ENCODE results near the gene SPATA2. TPM values are rescaled to one million over a fixed set of nuclear protein-coding genes. Genes with fewer than 3 reads are reported as not detected.
"Not testable (repeated sequence)": the region's sequence is repeated elsewhere in the genome, so short reads cannot be mapped to it uniquely, and the experiment has no call there.

The SPATA2 gene
- total RNA-seq, 2 experiments from 2014 or later, result 7.6 to 7.7 TPM

- not testable (repeated sequence) for DNase-seq
- H3K36me3 Mint-ChIP-seq (ENCODE audit: low read depth), result peaks cover 37% of the 10 kb centered on the region
- CTCF ChIA-PET, result interaction anchor here (1.9 kb wide), 1 partner anchor 15 kb away, joined by 8 read pairs; no protein-coding TSS in a partner anchor
Observed at GRCh38 chr20:49861232-49861631, 54.1 kb downstream of the SPATA2 start.

GRCh38 chr20:49859807-49860206, 55.5 kb downstream of the SPATA2 start:
- CTCF ChIA-PET, result interaction anchor here (0.9 to 1.2 kb wide), 4 partner anchors 11 to 212 kb away, joined by 3 to 4 read pairs (median 4); no protein-coding TSS in a partner anchor
- no peak overlapping the region for H3K27ac Mint-ChIP-seq
- DNase-seq, result no peak
- H3K27me3 Mint-ChIP-seq (ENCODE audit: low read depth), result no peaks in the 10 kb centered on the region
- no peak for ATAC-seq
- no peak overlapping the region for H3K4me3 Mint-ChIP-seq
- peaks cover 8% of the 10 kb centered on the region for H3K4me1 Mint-ChIP-seq (ENCODE audit: low read depth)
- peaks cover 38% of the 10 kb centered on the region for H3K36me3 Mint-ChIP-seq (ENCODE audit: low read depth)
- POLR2A ChIA-PET, result no interaction called here
- H3K9me3 Mint-ChIP-seq (ENCODE audit: insufficient read depth), result no peaks in the 10 kb centered on the region

More at GRCh38 chr20:49861232-49861631, 54.1 kb downstream of the SPATA2 start:
- H3K27ac Mint-ChIP-seq, result peak overlapping the region; percentile 35
- POLR2A ChIA-PET; H3K9me3 Mint-ChIP-seq (ENCODE audit: insufficient read depth); H3K27me3 Mint-ChIP-seq (ENCODE audit: low read depth); H3K4me3 Mint-ChIP-seq; ATAC-seq; H3K4me1 Mint-ChIP-seq (ENCODE audit: low read depth): not testable (repeated sequence)

GRCh38 chr20:49859011-49859410, 56.3 kb downstream of the SPATA2 start:
- CTCF ChIA-PET, result interaction anchor here (0.9 to 1.2 kb wide), 3 partner anchors 11 to 212 kb away, joined by 3 to 4 read pairs (median 4); no protein-coding TSS in a partner anchor
- Mint-ChIP-seq H3K27ac (no peak overlapping the region), H3K4me3 (no peak overlapping the region), H3K27me3 (ENCODE audit: low read depth) (no peaks in the 10 kb centered on the region), H3K36me3 (ENCODE audit: low read depth) (peaks cover 31% of the 10 kb centered on the region), H3K9me3 (ENCODE audit: insufficient read depth) (no peaks in the 10 kb centered on the region), H3K4me1 (ENCODE audit: low read depth) (peaks cover 12% of the 10 kb centered on the region)
- ATAC-seq, result no peak
- no peak for DNase-seq
- POLR2A ChIA-PET, result no interaction called here

GRCh38 chr20:49858076-49858585, 57.2 kb downstream of the SPATA2 start:
- ATAC-seq (no peak), DNase-seq (no peak)
- POLR2A ChIA-PET, result no interaction called here
- no peaks in the 10 kb centered on the region for H3K9me3 Mint-ChIP-seq (ENCODE audit: insufficient read depth)
- no peak overlapping the region for H3K27ac Mint-ChIP-seq
- H3K27me3 Mint-ChIP-seq (ENCODE audit: low read depth), result no peaks in the 10 kb centered on the region
- peaks cover 35% of the 10 kb centered on the region for H3K36me3 Mint-ChIP-seq (ENCODE audit: low read depth)
- H3K4me1 Mint-ChIP-seq (ENCODE audit: low read depth), result peaks cover 12% of the 10 kb centered on the region
- H3K4me3 Mint-ChIP-seq, result no peak overlapping the region
- CTCF ChIA-PET, result interaction anchor here (1.0 to 4.8 kb wide), 2 partner anchors 12 to 14 kb away, joined by 4 to 31 read pairs; no protein-coding TSS in a partner anchor

GRCh38 chr20:49856904-49857303, 58.4 kb downstream of the SPATA2 start:
- no peak for ATAC-seq
- DNase-seq, result no peak
- ChIA-PET POLR2A (no interaction called here), CTCF (interaction anchor here (1.4 to 4.8 kb wide), 4 partner anchors 11 to 246 kb away, joined by 3 to 31 read pairs (median 5); no protein-coding TSS in a partner anchor)
- no peak overlapping the region for H3K27ac Mint-ChIP-seq
- H3K36me3 Mint-ChIP-seq (ENCODE audit: low read depth), result peaks cover 31% of the 10 kb centered on the region
- H3K4me1 Mint-ChIP-seq (ENCODE audit: low read depth), result peaks cover 12% of the 10 kb centered on the region
- H3K27me3 Mint-ChIP-seq (ENCODE audit: low read depth), result no peaks in the 10 kb centered on the region
- no peak overlapping the region for H3K4me3 Mint-ChIP-seq
- H3K9me3 Mint-ChIP-seq (ENCODE audit: insufficient read depth), result no peaks in the 10 kb centered on the region

GRCh38 chr20:49854190-49854875, 61.0 kb downstream of the SPATA2 start:
- Mint-ChIP-seq H3K9me3 (ENCODE audit: insufficient read depth) (no peaks in the 10 kb centered on the region), H3K27me3 (ENCODE audit: low read depth) (no peaks in the 10 kb centered on the region), H3K4me1 (ENCODE audit: low read depth) (peaks cover 13% of the 10 kb centered on the region), H3K27ac (peak overlapping the region; percentile 65), H3K36me3 (ENCODE audit: low read depth) (peaks cover 27% of the 10 kb centered on the region), H3K4me3 (no peak overlapping the region)
- no peak for DNase-seq
- CTCF ChIA-PET, result interaction anchor here (4.8 kb wide), 1 partner anchor 8 kb away, joined by 31 read pairs; no protein-coding TSS in a partner anchor
- no peak for ATAC-seq
- POLR2A ChIA-PET, result no interaction called here

GRCh38 chr20:49853640-49854039, 61.7 kb downstream of the SPATA2 start:
- POLR2A ChIA-PET, result no interaction called here
- H3K27me3 Mint-ChIP-seq (ENCODE audit: low read depth), result no peaks in the 10 kb centered on the region
- no peak for ATAC-seq
- H3K4me3 Mint-ChIP-seq, result no peak overlapping the region
- peaks cover 30% of the 10 kb centered on the region for H3K36me3 Mint-ChIP-seq (ENCODE audit: low read depth)
- peaks cover 13% of the 10 kb centered on the region for H3K4me1 Mint-ChIP-seq (ENCODE audit: low read depth)
- CTCF ChIA-PET, result no interaction called here
- no peaks in the 10 kb centered on the region for H3K9me3 Mint-ChIP-seq (ENCODE audit: insufficient read depth)
- no peak for DNase-seq
- H3K27ac Mint-ChIP-seq, result no peak overlapping the region

Other genes starting within 250 kb of the SPATA2 start
- 10 to 100 TPM; 13.3 to 13.4 TPM for gene B4GALT5, start 201.7 kb downstream of the SPATA2 start, total RNA-seq
- 10 to 100 TPM; 19.4 to 20.5 TPM for gene SLC9A8, start 102.7 kb downstream of the SPATA2 start, total RNA-seq
- gene RNF114, start 20.9 kb upstream of the SPATA2 start, total RNA-seq, result 10 to 100 TPM; 50.1 to 54.8 TPM
- gene SNAI1, start 67.5 kb upstream of the SPATA2 start, total RNA-seq, result under 1 TPM; 0.37 to 0.47 TPM
- 100 to 1,000 TPM; 120 to 131 TPM for gene UBE2V1, start 197.6 kb upstream of the SPATA2 start, total RNA-seq
- 10 to 100 TPM; 28.7 to 30.2 TPM for gene PEDS1, start 238.2 kb upstream of the SPATA2 start, total RNA-seq

Data from activated CD8-positive, alpha-beta T cell treated with anti-CD3 and anti-CD28 coated beads, Interleukin-2, amount 10 ng/mL, durations not matched to agents 7 days and 5 days (primary cell).